ENCODE results near the gene P2RX2. TPM values are rescaled to one million over a fixed set of nuclear protein-coding genes. Genes with fewer than 3 reads are reported as not detected.
A peak's percentile ranks its signal among the peaks of the same experiment; 100 is the strongest.

Gene P2RX2
- total and polyA plus RNA-seq, 8 donors, result 0.19 to 0.78 TPM; not detected in 6

GRCh38 chr12:132571051-132571450 is 47.5 kb upstream of the P2RX2 start:
- H3K27me3 ChIP-seq, result no peaks in the 10 kb centered on the region
- H3K9me3 ChIP-seq, result no peaks in the 10 kb centered on the region
- peaks cover 4 to 14% (median 10%) of the 10 kb centered on the region in 4 donors for H3K4me1 ChIP-seq
- 84 to 92% (median 89%) methylated on average over 17 to 27 of the region's 27 CpGs for WGBS, 5 donors
- intact Hi-C loops (cut with DNase I; ENCODE audit: low total_unique reads), result no loop called here
- TF ChIP-seq POLR2AphosphoS5 (IDR thresholded peaks at IDR 0.05), result no peak
- no peak for TF ChIP-seq CTCF (IDR thresholded peaks at IDR 0.05)
- no peak for TF ChIP-seq EP300 (IDR thresholded peaks at IDR 0.05)
- TF ChIP-seq POLR2A (IDR thresholded peaks at IDR 0.05), result no peak
- no peak overlapping the region for H3K4me3 ChIP-seq
- peaks cover 11 to 94% (median 76%) of the 10 kb centered on the region in 4 donors for H3K36me3 ChIP-seq
- no peak for DNase-seq
- H3K27ac ChIP-seq, result no peak overlapping the region

- Histone ChIP-seq H3K36me3 (peaks cover 15 to 96% (median 78%) of the 10 kb centered on the region in 4 donors), H3K4me3 (peak overlapping the region in 2 of 4 donors; percentile 11 to 17), H3K9me3 (no peaks in the 10 kb centered on the region), H3K27me3 (no peaks in the 10 kb centered on the region), H3K27ac (peak overlapping the region in 1 of 5 donors; percentile 33), H3K4me1 (peaks cover 4 to 14% (median 10%) of the 10 kb centered on the region in 4 donors)
- DNase-seq, result no peak
- 43 to 71% (median 63%) methylated on average over 9 to 20 of the region's 20 CpGs for WGBS, 5 donors
- TF ChIP-seq EP300 (IDR thresholded peaks at IDR 0.05) (no peak), CTCF (IDR thresholded peaks at IDR 0.05) (no peak), POLR2AphosphoS5 (IDR thresholded peaks at IDR 0.05) (no peak)
- intact Hi-C loops (cut with DNase I; ENCODE audit: low total_unique reads), result no loop called here
Measured at GRCh38 chr12:132571598-132571997, 47.0 kb upstream of the P2RX2 start.

GRCh38 chr12:132572106-132572505 is 46.5 kb upstream of the P2RX2 start:
- Histone ChIP-seq H3K4me1 (peaks cover 4 to 14% (median 10%) of the 10 kb centered on the region in 4 donors), H3K4me3 (peak overlapping the region in 2 of 4 donors; percentile 11 to 17)
- DNase-seq, result peak; percentile 67 to 92

More at GRCh38 chr12:132572106-132572505, 46.5 kb upstream of the P2RX2 start:
- H3K27me3 ChIP-seq, result no peaks in the 10 kb centered on the region
- H3K36me3 ChIP-seq, result peaks cover 20 to 96% (median 80%) of the 10 kb centered on the region in 4 donors
- H3K9me3 ChIP-seq, result no peaks in the 10 kb centered on the region
- peak overlapping the region in 1 of 5 donors; percentile 33 for H3K27ac ChIP-seq
- TF ChIP-seq CTCF (IDR thresholded peaks at IDR 0.05) (no peak), POLR2AphosphoS5 (IDR thresholded peaks at IDR 0.05) (no peak)
- intact Hi-C loops (cut with DNase I; ENCODE audit: low total_unique reads), result no loop called here
- 25 to 75% (median 42%) methylated on average over 4 to 26 of the region's 26 CpGs for WGBS, 5 donors
